Neural progenitor cell (in vitro differentiated cells): Measurements from ENCODE around the gene AFF1.

ENCODE experiments used
- EZH2 ChIP-seq: fragments of 200-600 bp; sonication (generic); IDR thresholded peaks from 2 replicates; pipeline ENCODE4 v1.6.1; 2017; ENCODE audit warnings: antibody characterized with exemption, mild to moderate bottlenecking, moderate library complexity
- EZH2phosphoT487 ChIP-seq: fragments of 200-600 bp; sonication (generic); IDR thresholded peaks from 2 replicates; pipeline ENCODE4 v1.6.1; 2017; ENCODE audit warnings: antibody characterized with exemption
- TF ChIP-seq, protein P1 (sequence below): fragments of 200-600 bp; sonication (generic); IDR thresholded peaks from 2 replicates; pipeline ENCODE4 v1.5.1; 2017; ENCODE audit warnings: antibody characterized with exemption, mild to moderate bottlenecking

GRCh38 chr4:86946868-86947500 is 12.2 kb downstream of the AFF1 start:
- no peak for TF ChIP-seq EZH2phosphoT487
- TF ChIP-seq EZH2 = no peak
- TF ChIP-seq, protein P1, sequence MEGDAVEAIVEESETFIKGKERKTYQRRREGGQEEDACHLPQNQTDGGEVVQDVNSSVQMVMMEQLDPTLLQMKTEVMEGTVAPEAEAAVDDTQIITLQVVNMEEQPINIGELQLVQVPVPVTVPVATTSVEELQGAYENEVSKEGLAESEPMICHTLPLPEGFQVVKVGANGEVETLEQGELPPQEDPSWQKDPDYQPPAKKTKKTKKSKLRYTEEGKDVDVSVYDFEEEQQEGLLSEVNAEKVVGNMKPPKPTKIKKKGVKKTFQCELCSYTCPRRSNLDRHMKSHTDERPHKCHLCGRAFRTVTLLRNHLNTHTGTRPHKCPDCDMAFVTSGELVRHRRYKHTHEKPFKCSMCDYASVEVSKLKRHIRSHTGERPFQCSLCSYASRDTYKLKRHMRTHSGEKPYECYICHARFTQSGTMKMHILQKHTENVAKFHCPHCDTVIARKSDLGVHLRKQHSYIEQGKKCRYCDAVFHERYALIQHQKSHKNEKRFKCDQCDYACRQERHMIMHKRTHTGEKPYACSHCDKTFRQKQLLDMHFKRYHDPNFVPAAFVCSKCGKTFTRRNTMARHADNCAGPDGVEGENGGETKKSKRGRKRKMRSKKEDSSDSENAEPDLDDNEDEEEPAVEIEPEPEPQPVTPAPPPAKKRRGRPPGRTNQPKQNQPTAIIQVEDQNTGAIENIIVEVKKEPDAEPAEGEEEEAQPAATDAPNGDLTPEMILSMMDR = no peak
